ENCODE measurements around the gene COA6. TPM values are rescaled to one million over a fixed set of nuclear protein-coding genes. Genes with fewer than 3 reads are reported as not detected.

COA6 gene
- total and polyA plus RNA-seq, 2 donors (not counting 3 experiments of a cell fraction or from before 2014, with no cell fraction given): 22.2 to 42.7 TPM

DNA sequence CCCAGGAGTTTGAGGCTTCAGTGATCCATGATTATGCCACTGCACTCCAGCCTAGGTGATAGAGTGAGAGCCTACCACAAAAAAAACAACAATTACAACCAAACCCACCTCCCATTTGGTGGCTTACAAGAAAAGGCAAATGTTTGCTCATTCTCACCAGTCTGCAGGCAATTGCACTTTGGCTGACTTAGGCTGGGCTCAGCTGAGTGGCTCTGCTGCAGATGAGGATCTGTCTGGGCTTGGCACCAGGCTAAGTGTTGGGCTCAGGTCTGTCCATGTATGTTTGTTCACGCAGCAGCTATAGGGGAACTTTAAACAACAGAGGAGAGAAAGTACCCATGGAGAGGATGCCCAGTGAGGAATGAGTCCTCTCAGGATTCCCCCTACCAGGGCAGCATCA is 28.0 kb upstream of the COA6 start:
- peaks cover 6 to 8% of the 10 kb centered on the region in 2 experiments for H3K27me3 ChIP-seq (ENCODE audit: control insufficient read depth in 2 of 2, insufficient read depth in 2 of 2, low read length in 2 of 2)
- ChIA-PET CTCF (interaction anchor here (2.0 kb wide), 1 partner anchor 35 kb away, joined by 7 read pairs; no protein-coding TSS in a partner anchor), POLR2A (no interaction called here)
- no TSS peak for BruUV-seq (replicated peaks)
- H3K4me2 ChIP-seq (ENCODE audit: insufficient read depth, low read length): no peak overlapping the region
- intact Hi-C loops (cut with micrococcal nuclease) (no loop called here), dilution Hi-C loops (cut with MboI; ENCODE audit: extremely low pct_ligation_motif_present, low sequenced_read_pairs) (no loop called here)
- no peak overlapping the region for H3K27ac ChIP-seq (ENCODE audit: insufficient read depth, low read depth, low read length)
- H4K20me1 ChIP-seq (replicated peaks; ENCODE audit: control insufficient read depth, extremely low read depth, insufficient read depth, low read length): no peaks in the 10 kb centered on the region
- no peaks in the 10 kb centered on the region for H3K36me3 ChIP-seq (ENCODE audit: control insufficient read depth in 2 of 2, extremely low read depth in 1 of 2, insufficient read depth in 2 of 2, low read length in 2 of 2)
- no peaks in the 10 kb centered on the region for H3K9me1 ChIP-seq (replicated peaks; ENCODE audit: control insufficient read depth, extremely low read depth, insufficient read depth, low read length)
- H2AFZ ChIP-seq (ENCODE audit: low read depth, low read length): no peak overlapping the region
- no peaks in the 10 kb centered on the region for H3K9me3 ChIP-seq (replicated peaks; ENCODE audit: control insufficient read depth, insufficient read depth, low read length)
- no peak for FAIRE-seq
- no peaks in the 10 kb centered on the region for H3K79me2 ChIP-seq (ENCODE audit: control insufficient read depth, insufficient read depth, low read length)
- TF ChIP-seq, protein P1, sequence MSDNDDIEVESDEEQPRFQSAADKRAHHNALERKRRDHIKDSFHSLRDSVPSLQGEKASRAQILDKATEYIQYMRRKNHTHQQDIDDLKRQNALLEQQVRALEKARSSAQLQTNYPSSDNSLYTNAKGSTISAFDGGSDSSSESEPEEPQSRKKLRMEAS (IDR thresholded peaks at IDR 0.05; ENCODE audit: insufficient read depth, insufficient read length): no peak
- TF ChIP-seq JUN (IDR thresholded peaks at IDR 0.05; ENCODE audit: borderline replicate concordance, insufficient read depth, insufficient read length, low read depth) (no peak), MYC (IDR thresholded peaks at IDR 0.05; ENCODE audit: low read depth, low read length) (no peak), FOS (IDR thresholded peaks at IDR 0.05; ENCODE audit: borderline replicate concordance, insufficient read depth, low read length) (no peak), EZH2 (IDR thresholded peaks at IDR 0.05; ENCODE audit: borderline replicate concordance, low read depth, low read length, severe bottlenecking) (no peak), POLR2A (IDR thresholded peaks at IDR 0.05; ENCODE audit: low read depth, low read length) (no peak), GATA2 (IDR thresholded peaks at IDR 0.05; ENCODE audit: insufficient read depth, insufficient read length, low read depth, low read length) (no peak), POLR2AphosphoS5 (IDR thresholded peaks at IDR 0.05; ENCODE audit: insufficient read depth, low read depth, low read length) (no peak)
- TF ChIP-seq, protein P2, sequence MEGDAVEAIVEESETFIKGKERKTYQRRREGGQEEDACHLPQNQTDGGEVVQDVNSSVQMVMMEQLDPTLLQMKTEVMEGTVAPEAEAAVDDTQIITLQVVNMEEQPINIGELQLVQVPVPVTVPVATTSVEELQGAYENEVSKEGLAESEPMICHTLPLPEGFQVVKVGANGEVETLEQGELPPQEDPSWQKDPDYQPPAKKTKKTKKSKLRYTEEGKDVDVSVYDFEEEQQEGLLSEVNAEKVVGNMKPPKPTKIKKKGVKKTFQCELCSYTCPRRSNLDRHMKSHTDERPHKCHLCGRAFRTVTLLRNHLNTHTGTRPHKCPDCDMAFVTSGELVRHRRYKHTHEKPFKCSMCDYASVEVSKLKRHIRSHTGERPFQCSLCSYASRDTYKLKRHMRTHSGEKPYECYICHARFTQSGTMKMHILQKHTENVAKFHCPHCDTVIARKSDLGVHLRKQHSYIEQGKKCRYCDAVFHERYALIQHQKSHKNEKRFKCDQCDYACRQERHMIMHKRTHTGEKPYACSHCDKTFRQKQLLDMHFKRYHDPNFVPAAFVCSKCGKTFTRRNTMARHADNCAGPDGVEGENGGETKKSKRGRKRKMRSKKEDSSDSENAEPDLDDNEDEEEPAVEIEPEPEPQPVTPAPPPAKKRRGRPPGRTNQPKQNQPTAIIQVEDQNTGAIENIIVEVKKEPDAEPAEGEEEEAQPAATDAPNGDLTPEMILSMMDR (IDR thresholded peaks at IDR 0.05; ENCODE audit: extremely low read depth in 1 of 2, insufficient read depth in 1 of 2, low read depth in 1 of 2, low read length in 2 of 2): no peak
- no peak overlapping the region for H3K4me3 ChIP-seq (replicated peaks in 1 of 3; ENCODE audit: insufficient read depth in 1 of 3, low read depth in 1 of 3, low read length in 3 of 3)
- no peak for DNase-seq (ENCODE audit: low read depth, low spot score)
- H3K4me1 ChIP-seq (ENCODE audit: control insufficient read depth, extremely low read depth, insufficient read depth, low read length): no peaks in the 10 kb centered on the region
- H3K9ac ChIP-seq (replicated peaks; ENCODE audit: extremely low read depth, insufficient read depth, low read length): no peak overlapping the region
